ENCODE measurements around the gene MYLIP.

MYLIP gene

GRCh38 chr6:16105854-16106253 is 23.0 kb upstream of the MYLIP start:
- Histone ChIP-seq H3K27ac (no peak overlapping the region), H3K4me3 (no peak overlapping the region)

DNA sequence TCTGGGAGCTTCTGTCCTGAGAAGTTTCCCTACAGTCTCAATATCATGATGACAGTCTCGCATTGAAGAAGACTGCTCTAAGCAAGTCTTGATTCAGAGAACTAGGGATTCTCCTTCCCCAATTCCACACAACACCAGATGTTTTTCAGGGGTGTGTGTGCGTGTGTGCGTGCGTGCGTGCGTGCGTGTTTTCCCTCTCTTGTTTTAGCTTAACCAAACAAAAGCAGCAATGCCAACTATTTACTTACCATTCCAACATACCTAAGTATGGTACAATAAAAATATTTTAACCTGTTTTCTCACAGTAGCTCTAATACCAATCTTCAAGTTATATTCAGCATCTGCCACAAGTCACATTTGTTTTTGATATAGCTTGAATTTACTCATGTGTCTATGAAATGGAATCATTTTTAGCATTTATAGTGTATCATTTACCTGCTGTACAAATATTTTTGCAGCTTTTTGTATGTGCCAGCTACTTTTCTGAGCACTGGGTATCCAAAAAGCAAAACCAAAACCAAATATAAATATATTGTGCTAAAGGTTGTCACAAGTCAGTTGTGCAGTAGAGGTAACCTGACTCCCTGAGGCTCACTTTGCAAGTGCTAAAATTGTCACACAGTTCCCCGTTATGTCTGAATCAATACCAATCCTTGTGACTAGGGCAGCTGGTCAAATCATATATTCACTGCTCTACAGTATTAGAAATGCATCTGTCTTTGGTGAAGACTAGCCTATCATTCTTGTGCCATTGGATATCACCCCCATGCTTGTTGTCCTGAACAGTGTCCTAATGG is 21.7 kb upstream of the MYLIP start:
- Histone ChIP-seq H3K27ac (no peak overlapping the region), H3K4me3 (no peak overlapping the region)

DNA sequence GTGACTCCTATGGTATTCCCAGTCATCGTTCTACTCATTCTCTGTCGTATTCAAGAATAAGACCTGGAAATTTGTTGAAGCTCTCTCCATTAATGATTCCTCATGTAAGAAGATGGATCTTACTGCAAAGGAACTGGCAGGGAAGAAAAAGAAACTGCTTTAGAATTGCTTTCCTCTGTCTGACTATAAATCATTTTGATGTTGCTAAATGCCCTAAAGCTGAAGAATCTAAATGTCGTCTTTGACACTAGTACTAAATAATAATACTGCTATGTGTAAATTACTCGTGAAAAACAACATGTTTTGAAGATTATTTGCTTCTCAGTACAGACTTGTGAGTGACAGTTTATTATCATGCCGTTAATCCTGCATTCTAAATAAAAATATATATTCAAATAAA is 20.5 kb upstream of the MYLIP start:
- no peak overlapping the region for H3K27ac ChIP-seq

DNA sequence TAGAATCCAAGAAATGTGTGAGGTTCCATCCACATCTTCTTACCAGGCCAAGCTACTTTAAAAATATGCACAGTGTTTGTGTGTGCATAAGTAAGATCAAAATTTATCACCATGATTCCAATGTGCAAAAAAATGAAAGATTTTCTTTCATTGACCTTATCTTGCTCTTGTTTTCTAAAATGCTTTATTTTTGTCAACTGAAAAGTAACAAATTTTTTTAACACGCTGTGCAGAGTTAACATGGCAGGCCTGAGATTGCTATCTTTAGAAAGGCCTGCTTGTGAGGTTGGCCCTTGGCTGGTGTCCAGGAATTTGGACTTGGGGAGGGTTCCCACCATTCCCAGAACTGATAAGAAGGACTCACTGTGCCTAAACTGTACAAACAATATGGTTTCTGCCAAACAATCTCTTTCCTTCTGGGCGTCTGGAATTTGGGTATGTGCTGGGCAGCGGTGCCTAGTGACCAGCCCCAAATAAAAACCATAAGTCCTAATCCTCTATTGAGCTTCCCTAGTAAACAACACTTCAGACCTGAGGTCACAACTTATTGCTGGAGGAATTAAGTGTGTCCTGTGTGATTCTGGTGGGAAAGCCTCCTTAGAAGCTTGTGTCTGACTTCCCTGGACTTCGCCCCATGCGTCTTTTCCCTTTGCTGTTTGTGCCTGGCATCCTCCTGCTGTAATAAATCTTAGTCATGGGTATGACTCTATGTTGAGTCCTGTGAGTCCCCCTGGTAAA is 19.8 kb upstream of the MYLIP start:
- Histone ChIP-seq H3K4me3 (no peak overlapping the region), H3K27ac (no peak overlapping the region)

More for the DNA sequence above, 20.5 kb upstream of the MYLIP start:
- H3K4me3 ChIP-seq = no peak overlapping the region

GRCh38 chr6:16109659-16110305 is 19.1 kb upstream of the MYLIP start:
- Histone ChIP-seq H3K27ac (no peak overlapping the region), H3K4me3 (no peak overlapping the region)

- Histone ChIP-seq H3K27ac (no peak overlapping the region), H3K4me3 (no peak overlapping the region)
These were observed 10.1 kb upstream of the MYLIP start for GRCh38 chr6:16118825-16119224.

DNA sequence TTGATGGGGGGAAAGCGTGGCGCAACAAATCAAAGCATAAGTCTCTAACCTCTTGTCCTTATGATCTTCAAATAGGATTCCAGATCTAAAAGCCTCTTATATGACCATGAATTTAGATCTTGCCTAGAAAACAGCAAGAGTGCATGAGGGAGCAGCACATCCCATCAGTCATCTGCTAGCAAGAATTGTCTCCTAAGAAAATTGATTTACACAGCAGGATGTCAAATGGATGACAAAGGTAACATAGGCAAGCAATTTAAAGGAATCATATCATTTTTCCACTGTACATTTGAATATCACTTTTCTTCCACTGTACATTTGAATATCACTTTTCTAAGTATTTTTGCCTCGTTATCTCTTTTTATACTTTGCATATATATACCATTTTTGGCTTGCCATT is 7.5 kb upstream of the MYLIP start:
- no peak overlapping the region for H3K27ac ChIP-seq
- no peak overlapping the region for H3K4me3 ChIP-seq

DNA sequence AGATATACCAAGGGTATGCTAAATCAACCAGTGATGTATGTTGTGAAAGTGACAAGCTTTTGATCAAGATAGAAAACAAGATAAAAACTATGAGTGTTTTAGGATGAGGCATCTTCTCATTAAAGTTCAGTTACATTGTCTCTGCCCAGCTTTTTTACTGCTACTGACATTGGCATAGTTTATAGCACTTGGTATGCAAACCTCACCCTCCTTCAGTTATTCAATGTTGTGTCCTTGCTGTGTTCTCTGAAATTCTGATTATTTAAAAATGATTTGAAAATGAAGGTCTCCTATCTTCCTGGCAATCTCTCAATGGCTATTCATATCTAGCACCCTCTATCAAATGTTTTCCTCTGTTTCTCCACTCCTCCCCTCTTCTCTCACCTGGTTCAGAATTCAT is 6.7 kb upstream of the MYLIP start:
- Histone ChIP-seq H3K4me3 (no peak overlapping the region), H3K27ac (no peak overlapping the region)

GRCh38 chr6:16124198-16125180 is 4.4 kb upstream of the MYLIP start:
- H3K27ac ChIP-seq = no peak overlapping the region
- H3K4me3 ChIP-seq = no peak overlapping the region

DNA sequence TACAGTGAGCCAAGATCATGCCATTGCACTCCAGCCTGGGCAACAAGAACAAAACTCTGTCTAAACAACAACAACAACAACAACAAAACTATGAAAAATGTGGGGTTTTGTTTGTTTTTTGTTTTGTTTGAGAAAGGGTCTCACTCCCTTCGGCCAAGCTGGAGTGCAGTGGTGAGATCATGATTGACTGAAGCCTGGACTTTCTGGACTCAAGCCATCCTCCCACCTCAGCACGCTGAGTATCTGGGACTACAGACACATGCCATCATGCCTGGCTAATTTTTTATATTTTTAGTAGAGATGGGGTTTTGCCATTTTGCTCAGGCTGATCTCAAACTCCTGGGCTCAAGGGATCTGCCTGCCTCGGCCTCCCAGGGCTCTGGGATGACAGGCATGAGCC is 2.8 kb upstream of the MYLIP start:
- no peak overlapping the region for H3K27ac ChIP-seq
- H3K4me3 ChIP-seq = no peak overlapping the region

DNA sequence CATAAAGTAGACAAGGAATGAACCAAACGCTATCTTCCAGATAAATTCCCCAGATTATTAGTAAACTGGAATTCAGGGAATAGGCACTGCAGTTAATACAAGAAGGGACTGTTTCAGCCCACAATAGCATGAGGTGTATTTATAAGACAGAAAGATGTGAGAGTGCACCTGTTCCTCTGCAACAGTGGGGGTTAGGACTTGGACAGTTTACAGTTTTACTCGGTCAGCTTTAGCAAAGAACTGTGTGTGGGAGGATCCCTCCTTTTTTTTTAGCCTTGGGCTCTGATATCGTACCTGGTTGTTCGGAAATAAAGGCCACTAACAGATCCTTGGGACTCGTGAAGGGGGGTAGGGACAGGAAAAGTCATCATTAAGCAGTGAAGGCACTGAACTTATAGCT is 2.0 kb upstream of the MYLIP start:
- Histone ChIP-seq H3K27ac (no peak overlapping the region), H3K4me3 (no peak overlapping the region)

DNA sequence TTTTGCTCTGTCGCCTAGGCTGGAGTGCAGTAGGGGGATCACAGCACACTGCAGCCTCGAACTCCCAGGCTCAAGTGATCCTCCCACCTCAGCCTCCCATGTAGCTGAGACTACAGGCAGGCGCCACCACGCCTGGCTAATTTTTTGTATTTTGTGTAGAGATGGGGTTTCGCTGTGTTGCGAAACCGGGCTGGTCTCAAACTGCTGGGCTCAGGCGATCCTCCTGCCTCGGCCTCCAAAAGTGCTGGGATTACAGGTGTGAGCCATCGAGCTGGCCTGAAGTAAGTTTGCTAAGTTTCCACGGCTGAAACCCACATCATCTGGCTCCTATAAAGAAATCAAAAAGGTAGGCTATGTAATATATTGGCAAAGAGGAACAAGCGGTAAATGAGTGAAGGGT is 1.4 kb upstream of the MYLIP start:
- Histone ChIP-seq H3K27ac (no peak overlapping the region), H3K4me3 (no peak overlapping the region)

DNA sequence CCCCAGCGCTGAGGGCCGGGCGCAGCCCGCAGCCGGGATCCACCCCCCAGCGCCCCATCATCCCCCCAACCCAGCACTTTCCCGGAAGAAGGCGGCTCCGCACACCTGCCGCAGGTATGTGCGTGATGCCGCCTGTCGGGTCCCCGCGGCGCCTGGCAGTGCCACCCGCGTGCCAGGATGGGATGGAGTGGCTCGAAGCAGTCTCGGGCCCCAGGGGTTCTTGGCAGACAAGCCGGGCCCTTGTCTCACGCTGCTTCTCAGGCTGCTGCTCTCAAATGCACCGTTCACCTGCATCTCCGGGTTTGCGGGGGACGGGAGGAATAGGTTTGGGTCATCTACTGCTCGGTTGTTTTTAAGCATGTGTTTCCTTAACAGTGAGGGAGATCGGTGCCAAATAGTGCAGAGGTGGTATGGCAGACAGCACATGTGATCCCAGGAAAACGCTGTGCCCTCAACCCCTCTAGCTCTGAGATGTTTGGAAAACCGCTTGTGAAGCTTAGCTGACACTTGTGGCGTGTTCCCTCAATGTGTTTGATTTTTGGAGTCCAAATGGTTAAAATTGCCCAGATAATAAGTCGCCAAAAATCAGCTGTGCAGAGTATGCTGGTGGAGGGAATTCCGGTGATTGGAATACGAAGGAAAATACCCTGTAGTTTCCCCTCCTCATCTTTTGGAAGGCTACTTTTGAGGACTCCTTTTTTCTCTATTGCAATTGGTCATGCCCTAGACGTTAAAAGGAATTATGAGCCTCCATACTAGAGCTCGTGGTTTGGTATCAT is 926 bp downstream of the MYLIP start:
- peak overlapping the region; percentile 55 to 95 (median 90) for H3K4me3 ChIP-seq

GRCh38 chr6:16130437-16130891 is 1.6 kb downstream of the MYLIP start:
- peak overlapping the region in 20 of 21 experiments; percentile 31 to 98 (median 95) for H3K27ac ChIP-seq
- H3K4me3 ChIP-seq = peak overlapping the region; percentile 55 to 95 (median 90)

More for the DNA sequence above, 926 bp downstream of the MYLIP start:
- peak overlapping the region; percentile 87 to 98 (median 95) for H3K27ac ChIP-seq

DNA sequence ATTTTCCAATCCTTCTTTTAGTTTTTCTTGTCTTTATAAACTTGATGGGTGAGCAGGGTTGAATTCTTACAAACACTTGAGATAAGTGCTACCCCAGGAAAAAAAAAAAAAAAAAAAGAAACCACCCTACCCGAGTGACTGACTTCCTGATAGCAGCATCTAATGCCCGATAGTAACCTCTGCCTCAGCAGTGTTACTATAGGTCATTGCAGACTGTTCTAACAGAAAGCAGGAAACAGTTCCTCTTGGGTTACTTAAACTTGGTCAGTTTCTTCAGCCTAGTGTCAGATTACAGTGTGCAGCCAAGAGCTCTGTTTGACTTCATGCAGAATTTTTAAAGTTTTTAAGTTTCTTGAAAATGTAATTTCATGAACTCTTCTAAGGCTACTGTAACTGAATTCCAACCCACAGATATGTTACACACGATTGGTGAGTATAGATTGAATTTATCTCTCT is 2.1 kb downstream of the MYLIP start:
- peak overlapping the region; percentile 55 to 95 (median 90) for H3K4me3 ChIP-seq
- peak overlapping the region in 19 of 21 experiments; percentile 4 to 98 (median 95) for H3K27ac ChIP-seq

GRCh38 chr6:16132909-16133308 is 4.0 kb downstream of the MYLIP start:
- peak overlapping the region in 1 of 7 experiments; percentile 90 for H3K4me3 ChIP-seq
- H3K27ac ChIP-seq = peak overlapping the region in 4 of 21 experiments; percentile 1 to 39 (median 14)

- Histone ChIP-seq H3K27ac (peak overlapping the region in 4 of 21 experiments; percentile 3 to 36 (median 18)), H3K4me3 (no peak overlapping the region)
These were observed 5.5 kb downstream of the MYLIP start for GRCh38 chr6:16134430-16134829.

DNA sequence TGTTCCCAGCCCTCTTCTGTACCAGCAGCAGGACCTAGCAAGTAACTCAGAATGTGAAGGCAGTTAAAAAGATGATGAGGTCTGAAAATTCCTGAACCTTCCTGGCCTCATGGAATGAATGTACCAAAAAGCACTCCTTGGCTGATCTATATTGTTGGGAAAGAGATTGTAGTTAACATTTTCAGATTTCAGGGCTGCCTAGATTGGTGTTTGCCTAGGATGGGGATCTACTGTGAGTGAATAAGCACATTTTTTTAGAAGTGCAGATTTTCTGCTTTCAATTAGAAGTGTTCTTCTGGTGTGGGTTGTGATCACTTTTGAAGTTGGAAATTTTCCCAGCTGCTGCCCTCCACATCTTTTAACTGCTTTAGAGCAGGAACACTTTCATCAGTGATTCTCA is 6.2 kb downstream of the MYLIP start:
- H3K4me3 ChIP-seq = no peak overlapping the region
- peak overlapping the region in 4 of 21 experiments; percentile 3 to 36 (median 18) for H3K27ac ChIP-seq
